Progenitor cell of endocrine pancreas (in vitro differentiated cells): Measurements from ENCODE around the gene GRIK2. TPM values are rescaled to one million over a fixed set of nuclear protein-coding genes. Genes with fewer than 3 reads are reported as not detected.

Source experiments
- DNase-seq: peaks from one replicate; pipeline ENCODE4 v3.0.0; 2021; ENCODE audit warnings: low spot score; ENCODE audit not compliant: unreplicated experiment
- H3K27ac Mint-ChIP-seq: 2 replicates; pipeline ENCODE4 v1.8.0; 2021; ENCODE audit warnings: mild to moderate bottlenecking, moderate library complexity, mixed read lengths
- H3K27me3 Mint-ChIP-seq: 2 replicates; pipeline ENCODE4 v1.8.0; 2021; ENCODE audit warnings: mixed read lengths
- H3K36me3 Mint-ChIP-seq: 2 replicates; pipeline ENCODE4 v1.8.0; 2022; ENCODE audit warnings: mixed read lengths; ENCODE audit not compliant: insufficient read depth
- H3K4me1 Mint-ChIP-seq: 2 replicates; pipeline ENCODE4 v1.8.0; 2021; ENCODE audit warnings: low read depth, mixed read lengths
- H3K4me3 Mint-ChIP-seq: 2 replicates; pipeline ENCODE4 v1.8.0; 2021; ENCODE audit warnings: low read depth, mild to moderate bottlenecking, moderate library complexity, mixed read lengths
- H3K9me3 Mint-ChIP-seq: 2 replicates; pipeline ENCODE4 v1.8.0; 2021; ENCODE audit warnings: low read depth, mixed read lengths
- CTCF ChIP-seq: fragments of 200-600 bp; sonication (generic); IDR thresholded peaks from one replicate; pipeline ENCODE4 v1.5.0; 2021; ENCODE audit warnings: antibody characterized with exemption, mild to moderate bottlenecking; ENCODE audit not compliant: unreplicated experiment
- total RNA-seq: library from RNA; stranded (reverse); gene quantifications from 2 replicates; pipeline ENCODE4 v1.2.1, GENCODE V29; 2021

The GRIK2 gene
- total RNA-seq, 1 donor from 2014 or later: 6.3 TPM

- H3K9me3 Mint-ChIP-seq: peaks cover 7% of the 10 kb centered on the region
- H3K27me3 Mint-ChIP-seq: no peaks in the 10 kb centered on the region
- no peak overlapping the region for H3K27ac Mint-ChIP-seq
- peaks cover 5% of the 10 kb centered on the region for H3K4me1 Mint-ChIP-seq
- H3K4me3 Mint-ChIP-seq: no peak overlapping the region
- DNase-seq: no peak
- no peaks in the 10 kb centered on the region for H3K36me3 Mint-ChIP-seq
- no peak for TF ChIP-seq CTCF
Observed at GRCh38 chr6:102038964-102039363, 645.5 kb downstream of the GRIK2 start.

GRCh38 chr6:102039441-102039840 lies 645.9 kb downstream of the GRIK2 start:
- no peak for TF ChIP-seq CTCF
- Mint-ChIP-seq H3K36me3 (no peaks in the 10 kb centered on the region), H3K4me1 (peaks cover 5% of the 10 kb centered on the region), H3K4me3 (no peak overlapping the region), H3K27me3 (no peaks in the 10 kb centered on the region), H3K27ac (no peak overlapping the region), H3K9me3 (peaks cover 7% of the 10 kb centered on the region)
- DNase-seq: no peak

GRCh38 chr6:102051001-102051400 lies 657.5 kb downstream of the GRIK2 start:
- Mint-ChIP-seq H3K27me3 (no peaks in the 10 kb centered on the region), H3K4me1 (no peaks in the 10 kb centered on the region)
- DNase-seq: no peak

GRCh38 chr6:102051720-102052119 lies 658.2 kb downstream of the GRIK2 start:
- no peak for TF ChIP-seq CTCF
- Mint-ChIP-seq H3K4me1 (no peaks in the 10 kb centered on the region), H3K9me3 (no peaks in the 10 kb centered on the region), H3K36me3 (no peaks in the 10 kb centered on the region), H3K4me3 (no peak overlapping the region), H3K27me3 (no peaks in the 10 kb centered on the region), H3K27ac (no peak overlapping the region)
- no peak for DNase-seq

More at GRCh38 chr6:102051001-102051400, 657.5 kb downstream of the GRIK2 start:
- Mint-ChIP-seq H3K36me3 (no peaks in the 10 kb centered on the region), H3K9me3 (no peaks in the 10 kb centered on the region), H3K4me3 (no peak overlapping the region), H3K27ac (no peak overlapping the region)
- TF ChIP-seq CTCF: no peak

GRCh38 chr6:102064142-102064541 lies 670.6 kb downstream of the GRIK2 start:
- no peak overlapping the region for H3K27ac Mint-ChIP-seq
- DNase-seq: no peak
- no peaks in the 10 kb centered on the region for H3K36me3 Mint-ChIP-seq
- no peak for TF ChIP-seq CTCF
- H3K9me3 Mint-ChIP-seq: no peaks in the 10 kb centered on the region
- no peak overlapping the region for H3K4me3 Mint-ChIP-seq
- H3K4me1 Mint-ChIP-seq: no peaks in the 10 kb centered on the region
- no peaks in the 10 kb centered on the region for H3K27me3 Mint-ChIP-seq
